Subcutaneous adipose tissue (tissue), 4 donors: ENCODE results near the gene C22orf39. TPM values are rescaled to one million over a fixed set of nuclear protein-coding genes. Genes with fewer than 3 reads are reported as not detected.

Experiments
- CTCF ChIP-seq: fragments of 450-650 bp; IDR thresholded peaks from one replicate; pipeline ENCODE4 v1.5.1; 2016; ENCODE audit warnings: low read depth, mild to moderate bottlenecking, control low read depth, antibody characterized with exemption, moderate library complexity
- total RNA-seq, 4 donors: library from RNA; depleted of rRNA; stranded (reverse); fragments of >200 nt; gene quantifications; one replicate each; pipeline ENCODE4 v1.1.0, GENCODE V29; 2016

C22orf39 gene
- 10 to 100 TPM; 45.4 to 81.8 (median 62.3) TPM for total RNA-seq

GRCh38 chr22:19447330-19448075 lies at the start of gene C22orf39:
Gene C22orf39 (minus strand): TSS chr22:19447711. CDS start chr22:19447688, 23 bp downstream.
- no peak for TF ChIP-seq CTCF

GRCh38 chr22:19497245-19497644 lies 49.7 kb upstream of the C22orf39 start:
- no peak for TF ChIP-seq CTCF

- no peak for TF ChIP-seq CTCF
Measured at GRCh38 chr22:19496324-19496630, 48.8 kb upstream of the C22orf39 start.

GRCh38 chr22:19495562-19496323 lies 48.2 kb upstream of the C22orf39 start:
- TF ChIP-seq CTCF = no peak

GRCh38 chr22:19494676-19495173 lies 47.2 kb upstream of the C22orf39 start:
- TF ChIP-seq CTCF = no peak

GRCh38 chr22:19494001-19494560 lies 46.6 kb upstream of the C22orf39 start:
- TF ChIP-seq CTCF = no peak
